Measurements from ENCODE around the gene COL4A1.

Gene COL4A1

GRCh38 chr13:110341445-110342244 lies 34.7 kb upstream of the COL4A1 start:
- DNase-seq (ENCODE audit: low read depth) = no peak

GRCh38 chr13:110340812-110341444 lies 34.0 kb upstream of the COL4A1 start:
- DNase-seq (ENCODE audit: low read depth) = peak; percentile 28

- no peak for DNase-seq (ENCODE audit: low read depth)
Observed at GRCh38 chr13:110339975-110340550, 33.1 kb upstream of the COL4A1 start.

- no peak for DNase-seq (ENCODE audit: low read depth)
Observed at GRCh38 chr13:110339263-110339662, 32.3 kb upstream of the COL4A1 start.

GRCh38 chr13:110338441-110339101 lies 31.6 kb upstream of the COL4A1 start:
- no peak for DNase-seq (ENCODE audit: low read depth)

GRCh38 chr13:110337247-110337646 lies 30.3 kb upstream of the COL4A1 start:
- no peak for DNase-seq (ENCODE audit: low read depth)

GRCh38 chr13:110336681-110337080 lies 29.7 kb upstream of the COL4A1 start:
- DNase-seq (ENCODE audit: low read depth) = no peak

GRCh38 chr13:110336108-110336507 lies 29.2 kb upstream of the COL4A1 start:
- DNase-seq (ENCODE audit: low read depth) = no peak

GRCh38 chr13:110334841-110335490 lies 28.0 kb upstream of the COL4A1 start:
- DNase-seq (ENCODE audit: low read depth) = no peak

GRCh38 chr13:110334256-110334655 lies 27.3 kb upstream of the COL4A1 start:
- DNase-seq (ENCODE audit: low read depth) = no peak

- DNase-seq (ENCODE audit: low read depth) = no peak
Observed at GRCh38 chr13:110333837-110334236, 26.9 kb upstream of the COL4A1 start.

GRCh38 chr13:110332750-110333149 lies 25.8 kb upstream of the COL4A1 start:
- DNase-seq (ENCODE audit: low read depth) = no peak

GRCh38 chr13:110331362-110331761 lies 24.4 kb upstream of the COL4A1 start:
- no peak for DNase-seq (ENCODE audit: low read depth)

- no peak for DNase-seq (ENCODE audit: low read depth)
Observed at GRCh38 chr13:110330491-110331011, 23.6 kb upstream of the COL4A1 start.

- DNase-seq (ENCODE audit: low read depth) = no peak
Observed at GRCh38 chr13:110329798-110330461, 23.0 kb upstream of the COL4A1 start.

GRCh38 chr13:110329258-110329657 lies 22.3 kb upstream of the COL4A1 start:
- no peak for DNase-seq (ENCODE audit: low read depth)

- DNase-seq (ENCODE audit: low read depth) = no peak
Observed at GRCh38 chr13:110328573-110328972, 21.6 kb upstream of the COL4A1 start.

- DNase-seq (ENCODE audit: low read depth) = no peak
Observed at GRCh38 chr13:110327051-110327721, 20.2 kb upstream of the COL4A1 start.

GRCh38 chr13:110326263-110326904 lies 19.4 kb upstream of the COL4A1 start:
- DNase-seq (ENCODE audit: low read depth) = no peak

GRCh38 chr13:110324026-110324749 lies 17.2 kb upstream of the COL4A1 start:
- DNase-seq (ENCODE audit: low read depth) = no peak

Measured in activated T-helper 9 cell treated with anti-CD3 and anti-CD28 coated beads, Interleukin-2, amount 50 U/mL, for 16 hours (primary cell).